ENCODE results near the gene WWTR1.

DNA sequence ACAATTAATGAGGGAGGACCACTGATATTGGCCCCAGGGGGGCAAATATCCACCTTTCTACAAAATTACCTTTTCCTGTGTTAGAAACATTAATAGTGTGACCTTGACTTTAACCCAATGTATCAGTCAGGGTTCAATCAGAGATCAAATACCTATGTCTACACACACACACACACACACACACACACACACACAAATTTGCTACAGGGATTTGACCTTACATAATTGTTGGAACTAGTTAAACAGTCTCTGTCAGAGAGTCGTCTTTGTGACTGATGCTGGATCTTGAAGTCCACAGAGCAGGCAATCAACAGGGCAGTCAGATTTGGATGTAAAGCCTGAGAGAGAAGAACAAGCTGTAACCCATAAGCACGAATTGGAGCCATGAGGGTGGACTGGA is 150.9 kb downstream of the WWTR1 start:
- TF ChIP-seq POLR2A (IDR thresholded peaks at IDR 0.05; ENCODE audit: low read length) (no peak), USF2 (IDR thresholded peaks at IDR 0.05) (no peak), EP300 (IDR thresholded peaks at IDR 0.05) (no peak), NR3C1 (IDR thresholded peaks at IDR 0.05) (no peak), KDM1A (IDR thresholded peaks at IDR 0.05; ENCODE audit: low read depth) (no peak), MAX (IDR thresholded peaks at IDR 0.05) (no peak), GATA3 (IDR thresholded peaks at IDR 0.05; ENCODE audit: borderline replicate concordance) (no peak), RAD21 (conservative IDR thresholded peaks at IDR 0.05 in 1 of 2, IDR thresholded peaks at IDR 0.05 in 1 of 2) (no peak), SMC3 (IDR thresholded peaks at IDR 0.05) (no peak)
- TF ChIP-seq, protein P1, sequence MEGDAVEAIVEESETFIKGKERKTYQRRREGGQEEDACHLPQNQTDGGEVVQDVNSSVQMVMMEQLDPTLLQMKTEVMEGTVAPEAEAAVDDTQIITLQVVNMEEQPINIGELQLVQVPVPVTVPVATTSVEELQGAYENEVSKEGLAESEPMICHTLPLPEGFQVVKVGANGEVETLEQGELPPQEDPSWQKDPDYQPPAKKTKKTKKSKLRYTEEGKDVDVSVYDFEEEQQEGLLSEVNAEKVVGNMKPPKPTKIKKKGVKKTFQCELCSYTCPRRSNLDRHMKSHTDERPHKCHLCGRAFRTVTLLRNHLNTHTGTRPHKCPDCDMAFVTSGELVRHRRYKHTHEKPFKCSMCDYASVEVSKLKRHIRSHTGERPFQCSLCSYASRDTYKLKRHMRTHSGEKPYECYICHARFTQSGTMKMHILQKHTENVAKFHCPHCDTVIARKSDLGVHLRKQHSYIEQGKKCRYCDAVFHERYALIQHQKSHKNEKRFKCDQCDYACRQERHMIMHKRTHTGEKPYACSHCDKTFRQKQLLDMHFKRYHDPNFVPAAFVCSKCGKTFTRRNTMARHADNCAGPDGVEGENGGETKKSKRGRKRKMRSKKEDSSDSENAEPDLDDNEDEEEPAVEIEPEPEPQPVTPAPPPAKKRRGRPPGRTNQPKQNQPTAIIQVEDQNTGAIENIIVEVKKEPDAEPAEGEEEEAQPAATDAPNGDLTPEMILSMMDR (IDR thresholded peaks at IDR 0.05) = no peak
